GM21367 (cell line): ENCODE measurements around the gene USP40.

Source experiments
- ATAC-seq: cut with Tn5 transposase; IDR thresholded peaks from one replicate; pipeline ENCODE4 v1.9.1; 2021; ENCODE audit not compliant: unreplicated experiment

Gene USP40

GRCh38 chr2:233476651-233477547, 89.7 kb downstream of the USP40 start:
- ATAC-seq = no peak

- no peak for ATAC-seq
Observed at GRCh38 chr2:233476063-233476410, 90.5 kb downstream of the USP40 start.

DNA sequence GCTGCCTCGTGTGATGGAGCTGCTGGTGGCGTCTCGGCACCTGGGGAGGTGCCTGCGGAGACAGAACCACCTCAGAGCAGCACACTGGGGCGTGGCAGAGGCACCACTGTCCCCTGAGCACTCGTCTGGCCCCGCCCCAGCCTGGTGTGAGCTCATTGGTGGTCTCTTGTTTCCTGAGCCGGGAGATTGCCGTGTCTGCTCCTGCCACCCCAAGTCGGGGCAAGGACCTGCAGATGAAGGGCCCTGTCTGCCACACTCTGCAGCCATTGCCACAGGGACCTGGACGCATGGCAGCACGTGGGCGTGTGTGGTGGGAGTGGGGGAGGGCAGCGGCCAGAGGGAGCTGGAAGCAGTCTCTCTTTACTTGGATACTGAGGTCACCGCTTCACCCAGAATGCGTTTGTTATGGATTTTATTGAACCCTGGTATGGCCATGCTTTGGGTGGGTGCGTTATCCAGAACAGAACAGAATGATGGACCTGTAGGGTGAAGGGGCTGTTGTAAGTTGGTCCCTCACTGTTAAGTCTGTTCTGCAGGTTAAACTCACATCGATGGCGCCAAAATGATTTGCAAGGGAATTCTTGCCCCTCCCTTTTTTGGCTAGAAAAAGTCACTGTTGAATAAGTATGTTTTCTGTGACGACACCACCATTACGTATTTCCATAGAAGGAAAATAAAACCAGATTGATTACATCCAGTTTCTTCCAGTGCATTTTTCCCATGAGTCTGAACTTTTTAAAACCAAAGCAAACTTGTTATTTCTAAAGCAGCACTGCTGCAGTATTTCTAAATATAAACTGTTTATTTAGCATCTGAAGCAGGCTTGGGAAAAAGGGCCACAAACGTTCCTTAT, 92.0 kb downstream of the USP40 start:
- no peak for ATAC-seq

DNA sequence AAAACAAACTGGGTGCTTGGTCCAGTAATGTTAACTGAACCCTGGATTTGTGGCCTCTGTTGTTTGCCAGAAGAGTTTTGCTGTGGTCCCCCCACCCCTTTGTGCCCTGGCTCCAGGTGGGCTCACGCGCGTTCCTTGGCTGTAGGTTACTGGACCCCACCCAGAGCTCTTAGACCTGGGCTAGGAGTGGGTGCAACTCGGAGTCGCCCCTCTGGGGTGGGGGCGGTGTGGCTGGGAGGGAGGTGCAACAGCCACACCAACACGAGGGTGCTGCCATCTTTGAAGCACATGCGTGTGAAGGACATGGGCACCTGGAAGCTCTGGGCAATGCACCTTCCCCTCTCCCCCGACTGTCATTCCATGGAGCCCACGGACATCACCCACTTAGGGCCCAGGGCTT, 92.7 kb downstream of the USP40 start:
- ATAC-seq = no peak

GRCh38 chr2:233473386-233473791, 93.2 kb downstream of the USP40 start:
- no peak for ATAC-seq

GRCh38 chr2:233471291-233472035, 95.1 kb downstream of the USP40 start:
- no peak for ATAC-seq

- ATAC-seq = no peak
Observed at GRCh38 chr2:233470839-233471238, 95.7 kb downstream of the USP40 start.

GRCh38 chr2:233470011-233470687, 96.4 kb downstream of the USP40 start:
- no peak for ATAC-seq

GRCh38 chr2:233469261-233470010, 97.1 kb downstream of the USP40 start:
- ATAC-seq = no peak

DNA sequence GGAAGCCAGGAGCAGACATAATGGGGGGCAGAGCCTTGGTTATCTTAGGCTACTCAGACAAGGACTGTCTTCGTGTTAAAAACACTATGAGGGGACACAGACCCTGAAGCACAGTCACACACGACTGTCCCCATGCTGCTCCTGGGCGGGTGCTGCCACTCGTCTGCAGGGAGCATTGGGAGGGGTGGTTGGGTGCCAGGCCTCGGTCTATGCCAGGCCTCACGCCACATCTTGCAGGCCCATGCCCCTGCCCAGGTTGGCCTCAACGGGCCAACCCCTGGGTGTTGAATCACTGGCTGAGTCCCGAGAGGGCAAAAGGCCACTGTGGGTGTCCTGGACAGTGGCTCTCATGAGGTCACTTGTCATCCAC, 97.9 kb downstream of the USP40 start:
- ATAC-seq = no peak

- ATAC-seq = no peak
Observed at GRCh38 chr2:233468047-233468740, 98.4 kb downstream of the USP40 start.

DNA sequence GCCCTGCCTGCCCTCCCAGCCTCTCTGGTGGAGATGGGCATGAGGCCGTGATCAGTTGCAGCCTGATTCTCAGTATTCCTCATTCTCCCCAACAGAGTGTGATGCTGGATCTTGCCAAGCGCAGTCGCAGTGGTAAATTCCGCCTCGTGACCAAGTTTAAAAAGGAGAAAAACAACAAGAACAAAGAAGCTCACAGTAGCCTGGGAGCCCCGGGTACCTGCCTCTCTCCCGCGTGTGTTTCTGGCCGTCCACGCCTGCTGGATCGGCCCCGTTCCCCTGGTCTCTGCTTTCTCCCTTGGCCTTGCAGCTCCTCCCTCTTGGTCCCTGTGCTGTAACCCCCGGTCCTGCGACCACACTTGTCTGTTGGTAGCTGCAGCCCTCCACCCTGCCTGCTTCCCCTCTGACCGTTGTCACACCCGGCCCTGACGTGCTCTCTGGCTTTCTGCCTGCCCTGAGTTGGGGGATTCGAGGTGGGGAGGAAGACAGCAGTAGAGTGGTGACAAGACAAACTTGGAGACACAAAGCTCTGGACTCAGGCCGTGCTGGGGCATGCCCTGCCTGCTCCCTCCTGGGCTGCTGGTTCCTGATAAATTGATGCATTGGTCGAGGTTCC, 99.5 kb downstream of the USP40 start:
- no peak for ATAC-seq

- ATAC-seq = no peak
Observed at GRCh38 chr2:233464531-233465240, 101.9 kb downstream of the USP40 start.

- ATAC-seq = no peak
Observed at GRCh38 chr2:233464056-233464455, 102.5 kb downstream of the USP40 start.

GRCh38 chr2:233463586-233463985, 103.0 kb downstream of the USP40 start:
- ATAC-seq = no peak

DNA sequence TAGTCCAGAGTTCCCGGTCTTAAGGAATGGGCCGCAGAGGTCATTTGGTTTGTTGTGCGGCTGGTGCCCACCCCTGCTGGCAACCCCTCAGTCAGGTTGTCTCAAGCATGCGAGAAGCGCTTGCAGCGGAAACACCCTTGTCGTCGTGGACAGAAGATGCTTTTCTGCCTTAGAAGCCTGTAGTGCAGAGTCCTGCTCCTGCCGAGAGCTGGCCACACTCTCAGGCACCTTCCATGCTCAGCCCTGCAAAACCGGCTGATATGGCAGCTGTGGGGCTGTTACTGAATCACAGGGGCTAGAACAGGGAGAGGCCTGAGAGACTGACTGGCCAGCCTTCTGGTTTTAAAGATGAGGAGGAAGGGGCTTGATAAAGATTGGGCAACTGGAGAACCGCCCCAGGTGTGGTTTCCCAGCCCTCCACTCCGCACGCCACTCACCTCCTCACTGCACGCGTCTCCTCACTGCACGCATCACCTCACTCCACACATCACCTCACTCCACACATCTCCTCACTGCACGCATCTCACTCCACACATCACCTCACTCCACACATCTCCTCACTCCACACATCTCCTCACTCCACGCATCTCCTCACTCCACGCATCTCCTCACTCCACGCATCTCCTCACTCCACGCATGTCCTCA, 103.6 kb downstream of the USP40 start:
- no peak for ATAC-seq

DNA sequence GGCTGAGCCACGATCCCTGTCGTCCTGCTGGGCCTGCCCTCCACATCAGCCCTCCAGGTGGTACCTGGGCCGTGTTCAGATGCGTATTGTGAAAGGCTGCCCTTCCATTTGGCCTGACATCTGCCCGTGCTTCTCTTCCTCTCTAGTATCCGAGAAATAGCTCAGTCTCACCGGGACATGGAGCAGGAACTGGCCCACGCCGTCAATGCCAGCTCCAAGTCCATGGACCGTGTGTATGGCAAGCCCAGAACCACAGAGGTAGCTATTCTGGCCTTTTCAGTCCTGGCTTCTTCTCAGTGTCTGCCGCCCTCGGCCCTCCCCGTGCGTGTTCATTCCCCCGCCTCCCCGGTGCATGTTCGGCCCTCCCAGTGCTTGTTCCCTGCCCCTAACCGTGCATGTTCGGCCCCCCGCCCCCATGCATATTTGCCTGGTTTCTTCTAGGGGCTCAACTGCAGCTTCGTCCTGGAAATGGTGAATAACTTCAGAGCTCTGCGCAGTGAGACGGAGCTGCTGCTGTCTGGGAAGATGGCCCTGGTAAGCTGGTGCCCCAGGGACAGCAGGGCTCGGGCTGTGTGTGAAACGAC, 104.3 kb downstream of the USP40 start:
- ATAC-seq = no peak

- ATAC-seq = no peak
Observed at GRCh38 chr2:233461481-233461891, 105.1 kb downstream of the USP40 start.
